T-helper 1 cell treated with Interleukin-12 subunit alpha and Interleukin-12 subunit beta and Interleukin-4 antibody, amounts not matched to agents 30 μg/mL and 1 μg/mL, for 36 hours (primary cell): ENCODE data around the gene AGER.

Experiments used
- H3K27ac Mint-ChIP-seq: one replicate; pipeline ENCODE4 v1.8.0; 2021; ENCODE audit warnings: mild to moderate bottlenecking, mixed read lengths
- H3K27me3 Mint-ChIP-seq: one replicate; pipeline ENCODE4 v1.8.0; 2021; ENCODE audit warnings: low read depth, mixed read lengths
- H3K36me3 Mint-ChIP-seq: one replicate; pipeline ENCODE4 v1.8.0; 2021; ENCODE audit warnings: low read depth, mixed read lengths
- H3K4me1 Mint-ChIP-seq: one replicate; pipeline ENCODE4 v1.8.0; 2021; ENCODE audit warnings: low read depth, mixed read lengths
- H3K4me3 Mint-ChIP-seq: one replicate; pipeline ENCODE4 v1.8.0; 2021; ENCODE audit warnings: mild to moderate bottlenecking, moderate library complexity, mixed read lengths
- H3K9me3 Mint-ChIP-seq: one replicate; pipeline ENCODE4 v1.8.0; 2021; ENCODE audit warnings: mixed read lengths

Gene AGER

DNA sequence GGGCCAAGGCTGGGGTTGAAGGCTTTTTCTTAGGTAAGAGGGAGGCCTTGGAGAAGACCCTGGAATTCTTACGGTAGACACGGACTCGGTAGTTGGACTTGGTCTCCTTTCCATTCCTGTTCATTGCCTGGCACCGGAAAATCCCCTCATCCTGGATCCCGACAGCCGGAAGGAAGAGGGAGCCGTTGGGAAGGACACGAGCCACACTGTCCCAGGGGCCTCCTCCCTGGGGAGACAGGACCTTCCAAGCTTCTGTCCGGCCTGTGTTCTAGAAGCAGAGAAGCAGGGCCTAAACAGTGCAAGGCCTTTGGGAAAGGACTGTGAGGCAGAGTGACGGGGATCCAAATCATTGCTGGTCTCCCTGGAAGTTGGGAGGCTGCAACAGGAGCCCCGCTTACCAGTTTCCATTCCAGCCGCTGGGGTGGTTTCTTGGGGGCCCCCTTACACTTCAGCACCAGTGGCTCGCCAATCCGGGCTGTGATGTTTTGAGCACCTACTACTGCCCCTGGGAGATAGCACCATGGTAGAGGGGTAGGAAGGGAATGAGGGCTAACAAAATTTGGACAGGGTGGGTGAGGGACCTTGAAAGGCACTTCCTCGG lies 470 bp downstream of the AGER start:
- no peak overlapping the region for H3K27ac Mint-ChIP-seq
- no peak overlapping the region for H3K4me3 Mint-ChIP-seq
- H3K9me3 Mint-ChIP-seq = no peaks in the 10 kb centered on the region
- no peaks in the 10 kb centered on the region for H3K27me3 Mint-ChIP-seq
- H3K4me1 Mint-ChIP-seq = peaks cover 38% of the 10 kb centered on the region
- peaks cover 47% of the 10 kb centered on the region for H3K36me3 Mint-ChIP-seq

DNA sequence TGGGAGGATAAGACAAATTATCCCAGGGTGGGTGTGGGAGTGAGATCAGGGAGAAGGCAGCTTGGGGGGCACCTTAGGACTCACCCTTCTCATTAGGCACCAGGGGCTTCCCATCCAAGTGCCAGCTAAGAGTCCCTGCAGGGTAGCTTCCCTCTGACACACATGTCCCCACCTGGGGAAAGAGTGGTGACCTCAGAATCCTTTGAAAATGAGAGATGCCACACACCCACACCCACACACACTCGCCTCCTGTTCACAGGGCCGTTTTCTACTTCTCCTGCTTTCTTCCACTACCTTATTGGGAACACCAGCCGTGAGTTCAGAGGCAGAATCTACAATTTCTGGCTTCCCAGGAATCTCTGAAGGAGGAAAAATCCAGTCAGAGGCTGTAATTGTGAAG lies 1.0 kb downstream of the AGER start:
- Mint-ChIP-seq H3K4me3 (no peak overlapping the region), H3K36me3 (peaks cover 47% of the 10 kb centered on the region), H3K27me3 (no peaks in the 10 kb centered on the region), H3K27ac (no peak overlapping the region), H3K4me1 (peaks cover 38% of the 10 kb centered on the region), H3K9me3 (no peaks in the 10 kb centered on the region)

DNA sequence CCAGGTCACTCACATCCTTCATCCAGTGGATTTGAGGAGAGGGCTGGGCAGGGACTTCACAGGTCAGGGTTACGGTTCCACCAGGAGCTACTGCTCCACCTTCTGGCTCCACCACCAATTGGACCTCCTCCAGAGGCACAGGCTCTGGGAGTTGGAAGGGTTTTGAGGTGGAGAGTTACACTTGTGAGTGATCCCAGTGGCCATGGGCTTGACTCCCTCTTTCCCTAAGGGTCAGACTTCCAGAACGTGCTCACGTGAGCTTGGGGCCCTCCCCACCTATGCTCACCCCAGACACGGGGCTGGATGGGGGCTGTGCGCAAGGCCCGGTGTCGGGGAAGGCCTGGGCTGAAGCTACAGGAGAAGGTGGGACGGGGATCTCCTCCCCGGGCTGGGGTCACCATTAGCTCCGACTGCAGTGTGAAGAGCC lies 1.5 kb downstream of the AGER start:
- Mint-ChIP-seq H3K27ac (no peak overlapping the region), H3K9me3 (no peaks in the 10 kb centered on the region), H3K4me3 (no peak overlapping the region)

DNA sequence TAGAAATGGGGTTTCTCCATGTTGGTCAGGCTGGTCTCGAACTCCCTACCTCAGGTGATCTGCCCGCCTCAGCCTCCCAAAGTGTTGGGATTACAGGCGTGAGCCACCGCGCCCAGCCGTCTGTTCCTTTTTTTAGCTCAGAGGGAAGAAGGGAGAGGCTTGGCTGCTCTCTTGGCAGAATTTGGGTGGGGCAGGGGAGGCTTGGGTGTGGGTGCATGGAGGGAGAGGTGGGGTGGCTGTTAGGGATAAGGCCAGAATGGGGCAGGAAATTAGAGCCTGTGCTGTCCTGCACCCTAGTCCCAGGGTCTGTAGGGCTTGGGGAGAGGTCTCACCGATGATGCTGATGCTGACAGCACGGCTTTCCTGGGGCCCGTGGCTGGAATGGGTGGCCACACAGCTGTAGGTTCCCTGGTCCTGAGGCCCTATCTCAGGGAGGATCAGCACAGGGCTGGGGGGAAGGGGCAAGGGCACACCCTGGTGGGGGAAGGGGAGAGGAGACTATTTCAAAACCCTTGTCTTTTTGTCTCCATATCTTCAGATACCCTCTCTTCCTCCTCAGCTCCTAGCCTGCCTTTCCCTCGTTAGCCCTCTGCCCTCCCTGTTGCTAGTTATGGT lies 2.0 kb downstream of the AGER start:
- H3K36me3 Mint-ChIP-seq = peaks cover 40% of the 10 kb centered on the region
- H3K27me3 Mint-ChIP-seq = no peaks in the 10 kb centered on the region
- H3K27ac Mint-ChIP-seq = no peak overlapping the region
- peaks cover 38% of the 10 kb centered on the region for H3K4me1 Mint-ChIP-seq
- no peaks in the 10 kb centered on the region for H3K9me3 Mint-ChIP-seq
- no peak overlapping the region for H3K4me3 Mint-ChIP-seq

More for the DNA sequence above, 1.5 kb downstream of the AGER start:
- Mint-ChIP-seq H3K36me3 (peaks cover 46% of the 10 kb centered on the region), H3K27me3 (no peaks in the 10 kb centered on the region), H3K4me1 (peaks cover 38% of the 10 kb centered on the region)

DNA sequence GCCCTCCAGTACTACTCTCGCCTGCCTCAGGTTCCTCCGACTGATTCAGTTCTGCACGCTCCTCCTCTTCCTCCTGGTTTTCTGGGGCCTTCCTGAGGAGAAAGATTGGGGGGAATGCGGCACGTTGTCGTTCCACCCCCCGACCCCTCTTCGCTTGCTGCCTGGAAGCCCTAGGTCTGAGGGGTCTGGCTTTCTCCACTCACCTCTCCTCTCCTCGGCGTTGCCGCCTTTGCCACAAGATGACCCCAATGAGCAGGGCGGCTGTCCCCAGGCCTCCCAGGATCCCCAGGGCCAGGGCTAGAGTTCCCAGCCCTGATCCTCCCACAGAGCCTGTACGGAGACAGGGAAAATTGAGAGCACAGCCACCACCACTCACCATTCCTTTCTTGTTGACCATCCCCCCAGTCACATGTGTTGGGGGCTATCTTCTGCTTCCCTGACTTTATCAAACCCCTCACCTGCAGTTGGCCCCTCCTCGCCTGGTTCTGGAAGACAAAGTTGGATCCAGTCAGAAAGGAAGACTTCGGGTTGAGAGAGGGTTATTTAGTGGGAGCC lies 2.8 kb downstream of the AGER start:
- H3K4me1 Mint-ChIP-seq = peaks cover 39% of the 10 kb centered on the region
- no peak overlapping the region for H3K27ac Mint-ChIP-seq
- H3K4me3 Mint-ChIP-seq = no peak overlapping the region
- peaks cover 32% of the 10 kb centered on the region for H3K36me3 Mint-ChIP-seq
- H3K9me3 Mint-ChIP-seq = no peaks in the 10 kb centered on the region
- no peaks in the 10 kb centered on the region for H3K27me3 Mint-ChIP-seq

DNA sequence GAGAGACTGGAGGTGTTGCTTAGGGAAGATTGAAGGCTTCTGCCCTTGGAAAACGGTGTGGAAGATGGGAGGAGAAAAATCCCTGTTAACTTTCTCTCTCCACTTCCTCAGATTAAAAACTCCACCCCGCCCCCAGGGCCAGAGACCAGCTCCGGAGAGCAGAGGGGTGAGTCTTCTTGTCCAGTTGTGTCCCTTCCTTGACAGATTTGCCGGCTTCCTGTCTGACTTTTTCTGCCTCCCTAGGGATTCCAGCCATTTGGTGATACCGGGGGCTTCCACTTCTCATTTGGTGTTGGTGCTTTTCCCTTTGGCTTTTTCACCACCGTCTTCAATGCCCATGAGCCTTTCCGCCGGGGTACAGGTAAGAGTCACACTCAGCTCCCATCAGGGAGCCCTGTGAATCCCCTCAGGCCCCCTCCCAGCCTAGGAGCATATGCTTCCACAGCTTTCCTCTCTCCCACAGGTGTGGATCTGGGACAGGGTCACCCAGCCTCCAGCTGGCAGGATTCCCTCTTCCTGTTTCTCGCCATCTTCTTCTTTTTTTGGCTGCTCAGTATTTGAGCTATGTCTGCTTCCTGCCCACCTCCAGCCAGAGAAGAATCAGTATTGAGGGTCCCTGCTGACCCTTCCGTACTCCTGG lies 4.2 kb downstream of the AGER start:
- peaks cover 26% of the 10 kb centered on the region for H3K36me3 Mint-ChIP-seq
- H3K27me3 Mint-ChIP-seq = no peaks in the 10 kb centered on the region
- H3K27ac Mint-ChIP-seq = peak overlapping the region; percentile 23

DNA sequence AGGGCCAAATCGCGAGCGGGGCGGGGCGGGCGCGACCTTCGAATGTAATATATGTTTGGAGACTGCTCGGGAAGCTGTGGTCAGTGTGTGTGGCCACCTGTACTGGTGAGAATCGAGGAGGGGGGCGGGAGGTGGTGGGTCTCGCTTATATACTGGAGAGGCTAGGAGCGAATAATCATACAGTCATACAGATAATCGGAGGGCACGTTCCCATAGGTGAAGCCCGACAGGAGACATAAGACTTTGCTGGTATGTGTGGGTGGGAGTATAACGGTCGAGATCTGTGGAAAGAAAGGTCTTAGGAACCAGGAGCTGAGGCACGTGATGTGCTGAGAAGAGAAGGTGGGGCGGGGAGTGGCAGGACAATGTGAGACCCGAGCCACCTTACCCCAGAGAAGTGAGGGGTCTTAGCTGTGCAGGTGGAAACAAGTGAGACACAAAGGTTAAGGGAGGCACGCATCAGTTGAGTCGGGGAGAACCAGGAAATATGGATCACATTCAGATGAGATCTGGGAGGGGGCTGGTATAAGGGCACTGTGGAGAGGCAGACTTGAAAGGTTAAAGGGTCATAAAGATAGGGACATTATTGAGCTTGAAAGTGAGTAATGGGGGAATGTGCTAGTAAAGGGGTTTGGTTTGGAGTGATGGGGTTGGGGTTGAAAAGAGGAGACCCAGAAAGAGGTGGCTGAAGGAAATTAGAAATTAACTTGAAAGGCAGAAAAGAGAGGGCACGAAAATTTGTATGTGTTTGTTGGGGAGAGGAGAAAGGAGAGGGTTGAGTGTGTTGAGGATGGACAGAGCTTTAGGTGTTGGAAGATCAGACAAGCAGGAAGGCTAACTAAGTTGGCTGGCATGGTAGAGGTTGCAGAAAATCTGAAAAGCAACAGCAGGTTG lies 5.3 kb downstream of the AGER start:
- Mint-ChIP-seq H3K4me3 (peak overlapping the region; percentile 99), H3K27me3 (no peaks in the 10 kb centered on the region), H3K36me3 (peaks cover 27% of the 10 kb centered on the region), H3K4me1 (peaks cover 49% of the 10 kb centered on the region), H3K27ac (peak overlapping the region; percentile 99), H3K9me3 (no peaks in the 10 kb centered on the region)

More for the DNA sequence above, 4.2 kb downstream of the AGER start:
- H3K4me1 Mint-ChIP-seq = peaks cover 40% of the 10 kb centered on the region
- no peaks in the 10 kb centered on the region for H3K9me3 Mint-ChIP-seq
- peak overlapping the region; percentile 38 for H3K4me3 Mint-ChIP-seq

DNA sequence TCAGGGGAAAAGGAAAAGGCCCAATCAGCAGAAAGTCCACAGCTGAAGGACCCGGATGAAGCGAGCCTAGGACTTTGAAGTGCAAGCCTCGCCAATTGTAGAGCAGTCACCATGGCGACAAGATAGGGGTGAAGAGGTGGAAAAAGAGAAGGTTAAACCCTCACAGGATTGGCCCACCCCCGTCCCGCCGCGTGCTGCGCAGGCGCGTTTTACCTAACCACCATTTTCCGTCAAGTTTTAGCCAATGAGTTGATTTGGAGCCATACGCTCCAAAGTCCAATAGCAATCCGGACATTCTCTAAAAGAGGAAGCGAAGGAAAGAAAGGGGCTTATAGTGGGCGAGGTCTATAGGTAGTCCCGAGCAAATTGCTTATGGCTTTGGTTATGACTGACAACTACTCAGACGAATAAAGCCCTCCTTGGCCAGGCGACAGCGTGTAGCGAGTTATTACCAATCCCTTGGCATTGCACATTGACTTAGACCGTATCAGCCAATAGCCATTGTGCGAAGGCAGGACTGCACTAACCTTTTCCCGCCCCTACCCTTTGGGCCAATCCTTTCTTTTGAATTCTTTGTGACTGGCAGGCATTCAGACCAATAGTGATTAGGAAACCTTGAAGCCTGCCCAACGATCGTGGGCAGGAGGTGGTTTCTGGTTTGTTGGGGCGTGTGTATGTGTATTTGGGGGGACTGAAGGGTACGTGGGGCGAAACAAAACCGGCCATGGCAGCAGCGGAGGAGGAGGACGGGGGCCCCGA lies 6.1 kb downstream of the AGER start, which contains the start of gene RNF5:
TSS of gene RNF5 (plus strand) at position 618 of the 759 bp plus-strand sequence. CDS start at position 725, 107 bp downstream.
- peaks cover 57% of the 10 kb centered on the region for H3K4me1 Mint-ChIP-seq
- H3K27me3 Mint-ChIP-seq = no peaks in the 10 kb centered on the region

DNA sequence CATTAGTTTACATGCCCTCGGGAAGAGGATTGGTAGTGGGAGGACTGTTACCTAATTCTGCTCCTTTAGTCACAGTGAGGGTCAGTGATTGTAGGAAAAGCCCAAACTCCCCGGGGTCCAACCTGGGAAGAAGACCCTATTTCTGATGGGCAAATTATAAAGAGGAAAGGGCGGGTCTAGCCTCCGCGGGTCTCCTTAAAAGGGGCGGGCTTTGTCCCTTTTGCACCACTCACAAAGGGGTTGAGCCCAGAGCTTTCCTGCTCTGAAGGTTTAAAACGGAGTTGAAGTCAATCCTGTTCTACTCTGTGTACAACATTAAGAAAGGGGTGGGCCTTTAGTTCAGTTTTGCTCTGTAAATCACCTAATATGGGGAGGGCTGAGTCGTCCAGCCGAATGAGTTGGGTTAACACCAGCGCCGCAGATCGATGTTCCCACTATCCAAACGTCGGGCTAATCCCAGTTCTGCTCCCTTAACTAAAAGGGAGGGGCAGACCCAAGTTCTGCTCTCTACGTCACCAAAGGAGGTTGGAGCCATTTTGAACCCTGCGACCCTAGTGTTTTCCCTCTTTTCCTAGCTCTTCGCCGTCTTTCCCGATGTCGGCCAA lies 6.8 kb downstream of the AGER start:
- H3K9me3 Mint-ChIP-seq = no peaks in the 10 kb centered on the region
- no peaks in the 10 kb centered on the region for H3K27me3 Mint-ChIP-seq
- H3K4me3 Mint-ChIP-seq = peak overlapping the region; percentile 99
- H3K36me3 Mint-ChIP-seq = peaks cover 20% of the 10 kb centered on the region
- H3K27ac Mint-ChIP-seq = peak overlapping the region; percentile 99
- peaks cover 61% of the 10 kb centered on the region for H3K4me1 Mint-ChIP-seq

More for the DNA sequence above, 6.1 kb downstream of the AGER start, which contains the start of gene RNF5:
- Mint-ChIP-seq H3K27ac (peak within 1 kb of the TSS; percentile 99), H3K4me3 (peak within 1 kb of the TSS; percentile 99), H3K36me3 (peaks cover 25% of the 10 kb centered on the region), H3K9me3 (no peaks in the 10 kb centered on the region)

DNA sequence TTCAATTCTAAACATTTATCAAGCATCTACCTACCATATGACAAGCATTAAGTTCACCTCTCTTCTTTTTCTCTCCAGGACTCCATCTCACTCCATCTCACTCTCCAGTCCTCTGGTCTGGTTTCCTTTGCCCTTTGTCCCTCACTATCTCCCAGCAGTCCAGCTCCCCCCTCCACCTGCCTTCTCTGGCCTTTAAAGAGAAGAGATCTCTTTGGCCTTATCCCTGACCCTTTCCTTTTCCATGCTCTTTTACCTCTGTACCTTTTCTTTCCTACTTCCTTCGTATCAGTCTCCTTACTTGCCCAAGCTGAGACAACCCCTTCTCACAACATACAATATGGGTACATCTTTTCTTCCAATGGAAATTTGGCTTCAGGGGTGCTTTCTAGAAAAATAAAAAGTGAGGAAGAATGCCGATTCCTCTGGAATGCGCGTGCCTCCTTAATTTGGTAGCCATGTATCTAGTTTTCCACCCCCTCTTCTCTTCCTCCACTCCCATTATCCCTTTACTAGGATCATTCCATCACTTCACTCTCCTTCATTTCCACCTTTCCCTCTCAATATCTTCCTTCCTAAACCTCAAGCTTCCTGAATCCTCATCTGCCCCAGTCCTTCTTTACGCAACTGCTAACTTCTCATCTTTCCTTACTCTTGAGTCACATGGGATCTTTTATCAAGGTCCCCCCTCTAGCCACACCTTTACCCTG lies 7.4 kb downstream of the AGER start:
- no peaks in the 10 kb centered on the region for H3K27me3 Mint-ChIP-seq
- peak overlapping the region; percentile 99 for H3K27ac Mint-ChIP-seq
- peaks cover 61% of the 10 kb centered on the region for H3K4me1 Mint-ChIP-seq
- H3K9me3 Mint-ChIP-seq = no peaks in the 10 kb centered on the region
- peak overlapping the region; percentile 99 for H3K4me3 Mint-ChIP-seq
- peaks cover 20% of the 10 kb centered on the region for H3K36me3 Mint-ChIP-seq

DNA sequence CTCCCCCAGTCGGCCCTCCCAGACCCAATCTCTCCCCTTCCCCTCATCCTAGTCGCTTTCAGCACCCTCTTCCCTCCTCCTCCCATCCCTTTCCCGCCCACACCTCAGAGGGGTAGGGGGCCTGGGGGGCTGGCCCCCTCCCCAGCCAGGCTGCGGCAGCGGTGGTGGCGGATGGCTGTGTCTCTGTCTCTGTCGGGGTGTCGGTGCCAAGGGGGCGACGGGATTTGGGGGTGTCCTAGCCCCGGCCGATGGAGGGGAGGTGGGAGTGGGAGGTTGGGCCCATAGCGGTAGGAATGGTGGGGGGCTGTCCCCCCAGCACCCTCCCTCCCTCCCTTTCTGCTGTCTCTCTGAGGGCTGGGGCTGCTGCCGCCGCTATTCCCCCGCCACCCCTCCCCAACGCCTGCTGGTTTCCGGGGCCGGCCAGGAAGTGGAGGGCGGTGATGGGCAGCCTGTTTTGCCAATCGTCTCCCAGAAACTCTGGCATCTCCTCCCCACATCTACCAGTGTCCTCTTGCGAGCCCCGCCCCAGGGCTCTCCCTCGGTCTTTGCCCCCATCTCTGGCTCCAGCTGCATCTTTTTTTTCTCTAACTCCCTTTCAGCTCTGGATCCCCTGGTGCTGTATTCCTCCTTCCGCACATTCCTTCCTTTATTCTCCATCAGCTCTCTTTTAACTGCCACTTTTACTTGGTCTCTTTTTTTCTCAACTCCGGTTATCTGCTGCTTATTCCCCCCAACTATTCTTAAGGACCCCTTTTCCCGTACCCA lies 8.2 kb downstream of the AGER start, which contains the start of gene AGPAT1:
TSS of gene AGPAT1 (minus strand) at position 374 of the 765 bp plus-strand sequence. CDS start 4,588 bp downstream, outside the sequence.
- Mint-ChIP-seq H3K36me3 (peaks cover 19% of the 10 kb centered on the region), H3K4me3 (peak within 1 kb of the TSS; percentile 99), H3K27me3 (no peaks in the 10 kb centered on the region), H3K4me1 (peaks cover 65% of the 10 kb centered on the region), H3K27ac (peak within 1 kb of the TSS; percentile 99), H3K9me3 (no peaks in the 10 kb centered on the region)

DNA sequence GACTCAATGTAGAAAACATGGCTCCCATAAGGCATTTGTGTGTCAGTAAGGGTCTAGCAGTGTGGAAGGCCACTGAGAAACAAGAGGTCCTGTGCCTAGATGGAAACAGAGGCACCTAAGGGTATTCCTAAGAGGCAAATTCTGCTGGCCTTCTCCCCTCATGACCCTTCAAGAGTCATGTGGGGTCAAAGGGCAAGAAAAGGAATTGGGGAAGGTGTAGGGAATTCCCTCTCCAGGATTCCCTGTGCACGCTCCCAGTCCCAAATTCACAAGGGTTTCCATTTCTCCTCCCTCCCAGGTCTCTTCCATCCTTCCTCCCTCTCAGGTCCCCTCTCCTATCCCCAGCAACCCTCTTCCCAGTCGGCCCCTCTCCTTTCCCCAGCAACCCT lies 8.7 kb downstream of the AGER start:
- H3K9me3 Mint-ChIP-seq = no peaks in the 10 kb centered on the region
- peak overlapping the region; percentile 76 for H3K27ac Mint-ChIP-seq
- H3K4me1 Mint-ChIP-seq = peaks cover 59% of the 10 kb centered on the region
- H3K27me3 Mint-ChIP-seq = no peaks in the 10 kb centered on the region
- peaks cover 18% of the 10 kb centered on the region for H3K36me3 Mint-ChIP-seq
- H3K4me3 Mint-ChIP-seq = peak overlapping the region; percentile 99
